Stomach (tissue), 9 donors: ENCODE data around the gene SPSB3. TPM values are rescaled to one million over a fixed set of nuclear protein-coding genes. Genes with fewer than 3 reads are reported as not detected.

Experiments
- DNase-seq, 2 donors: peaks; one replicate each; pipeline versions ENCODE4 v3.0.0 to v3.0.0-alpha.2; 2013 to 2019
- H3K27ac ChIP-seq, 5 donors: fragments of 200-600 bp in 4 of 5; sonication (generic) in 4 of 5; one replicate each; pipeline ENCODE4 v1.5.1; 2013 to 2019; ENCODE audit warnings: mild to moderate bottlenecking in 1 of 5, moderate library complexity in 1 of 5
- H3K27me3 ChIP-seq, 3 donors: fragments of 200-600 bp; sonication (generic); one replicate each; pipeline ENCODE4 v1.5.1; 2017 to 2019; ENCODE audit warnings: mixed run types in 1 of 3
- H3K36me3 ChIP-seq, 4 donors: fragments of 200-600 bp; sonication (generic); 1 replicate in 3 of 4; 2 replicates in 1 of 4; pipeline ENCODE4 v1.5.1; 2016 to 2019
- H3K4me1 ChIP-seq, 4 donors: fragments of 200-600 bp; sonication (generic); one replicate each; pipeline ENCODE4 v1.5.1; 2016 to 2019
- H3K4me3 ChIP-seq, 4 donors: fragments of 200-600 bp; sonication (generic) in 3 of 4; one replicate each; pipeline ENCODE4 v1.5.1; 2016 to 2019; ENCODE audit warnings: mild to moderate bottlenecking in 1 of 4
- H3K9me3 ChIP-seq, 4 donors: fragments of 200-600 bp; sonication (generic); one replicate each; pipeline ENCODE4 v1.5.1; 2016 to 2019
- EP300 ChIP-seq: sonication (generic); formaldehyde crosslinking; IDR thresholded peaks from one replicate; pipeline ENCODE4 v1.6.1; 2017; ENCODE audit warnings: antibody characterized with exemption
- POLR2A ChIP-seq, 4 donors: fragments of 450-650 bp; IDR thresholded peaks; one replicate each; pipeline ENCODE4 v1.6.1; 2016; ENCODE audit warnings: antibody characterized with exemption in 4 of 4, control low read depth in 2 of 4, mild to moderate bottlenecking in 1 of 4, moderate library complexity in 1 of 4
- POLR2AphosphoS5 ChIP-seq, 3 donors: sonication (generic); formaldehyde crosslinking; IDR thresholded peaks; one replicate each; pipeline ENCODE4 v1.6.1; 2016; ENCODE audit warnings: antibody characterized with exemption in 3 of 3
- WGBS, 5 donors: extraction: QIAGEN DNeasy Blood & Tissue Kit in 3 of 5; methylation state at CpG; one replicate each; pipeline versions ENCODE4 v1.1.5 to v1.1.7; 2013 to 2018; 5-methylcytosine and 5-hydroxymethylcytosine counted together
- intact Hi-C: fragments of 100-400 bp; cut with DNase I; formaldehyde crosslinking; loops from one replicate; pipeline ENCODE4 v1.15.1; 2023; ENCODE audit warnings: low total_unique reads
- polyA plus RNA-seq, 3 donors: library from polyadenylated mRNA; stranded (reverse); fragments of 200-250 nt; gene quantifications; one replicate each; pipeline ENCODE4 v1.2.3, GENCODE V29; 2013
- total RNA-seq, 5 donors: library from RNA; depleted of rRNA; stranded (reverse); fragments of >200 nt; gene quantifications; one replicate each; pipeline versions ENCODE4 v1.1.0 to v1.2.3, GENCODE V29; 2014 to 2016
- TF ChIP-seq, protein P1 (sequence below), 7 experiments: fragments of 450-650 bp in 4 of 7; fragments of 200-600 bp in 3 of 7; sonication (generic) in 3 of 7; IDR thresholded peaks; one replicate each; pipeline ENCODE4 v1.5.1; 2016 to 2019; ENCODE audit warnings: antibody characterized with exemption in 7 of 7, control low read depth in 2 of 7, mild to moderate bottlenecking in 1 of 7
- donor health status: healthy with polysubstance abuse.
- donor health status: Bipolar disorder and iron deficiency.
- donor health status: healthy.

SPSB3 gene
- total and polyA plus RNA-seq, 8 donors, result 22.2 to 186 (median 73.8) TPM

DNA sequence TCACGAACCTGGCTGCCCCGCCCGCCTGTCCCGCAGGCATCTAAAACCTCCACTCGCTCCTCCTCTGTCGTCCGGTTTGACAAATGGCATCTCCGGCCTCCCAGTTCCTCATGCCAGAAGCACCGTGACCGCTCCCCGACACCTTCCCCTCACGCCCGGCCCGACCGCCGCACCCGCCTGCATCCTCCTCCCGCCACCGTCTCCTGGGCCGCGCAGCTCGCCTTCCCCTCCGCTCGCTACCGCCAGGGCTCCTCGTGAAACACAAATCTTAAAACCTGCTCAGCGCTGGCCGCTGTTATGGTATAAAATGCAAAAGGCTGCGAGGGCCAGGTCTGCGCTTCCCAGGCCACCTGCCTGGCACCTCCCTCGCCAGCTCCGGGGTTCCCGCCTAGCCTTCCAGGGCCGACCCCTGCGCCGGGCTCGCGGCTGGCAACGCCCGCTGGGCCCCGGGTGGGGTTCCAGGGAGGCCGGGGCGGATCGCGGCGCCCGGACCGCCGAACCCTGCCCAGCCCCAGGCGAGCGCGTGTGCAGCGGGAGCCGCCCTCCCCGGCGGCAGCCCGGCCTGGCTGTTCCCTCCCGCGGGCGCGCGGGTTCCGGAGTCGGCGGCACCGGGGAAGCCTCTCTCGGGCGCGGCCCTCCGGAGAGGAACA is 488 bp downstream of the SPSB3 start:
- H3K9me3 ChIP-seq, result no peaks in the 10 kb centered on the region
- H3K27me3 ChIP-seq, result no peaks in the 10 kb centered on the region
- H3K27ac ChIP-seq, result peak overlapping the region; percentile 81 to 92 (median 86)
- TF ChIP-seq POLR2A (IDR thresholded peaks at IDR 0.05) (no peak), POLR2AphosphoS5 (IDR thresholded peaks at IDR 0.05) (no peak), EP300 (no peak)
- TF ChIP-seq, protein P1, sequence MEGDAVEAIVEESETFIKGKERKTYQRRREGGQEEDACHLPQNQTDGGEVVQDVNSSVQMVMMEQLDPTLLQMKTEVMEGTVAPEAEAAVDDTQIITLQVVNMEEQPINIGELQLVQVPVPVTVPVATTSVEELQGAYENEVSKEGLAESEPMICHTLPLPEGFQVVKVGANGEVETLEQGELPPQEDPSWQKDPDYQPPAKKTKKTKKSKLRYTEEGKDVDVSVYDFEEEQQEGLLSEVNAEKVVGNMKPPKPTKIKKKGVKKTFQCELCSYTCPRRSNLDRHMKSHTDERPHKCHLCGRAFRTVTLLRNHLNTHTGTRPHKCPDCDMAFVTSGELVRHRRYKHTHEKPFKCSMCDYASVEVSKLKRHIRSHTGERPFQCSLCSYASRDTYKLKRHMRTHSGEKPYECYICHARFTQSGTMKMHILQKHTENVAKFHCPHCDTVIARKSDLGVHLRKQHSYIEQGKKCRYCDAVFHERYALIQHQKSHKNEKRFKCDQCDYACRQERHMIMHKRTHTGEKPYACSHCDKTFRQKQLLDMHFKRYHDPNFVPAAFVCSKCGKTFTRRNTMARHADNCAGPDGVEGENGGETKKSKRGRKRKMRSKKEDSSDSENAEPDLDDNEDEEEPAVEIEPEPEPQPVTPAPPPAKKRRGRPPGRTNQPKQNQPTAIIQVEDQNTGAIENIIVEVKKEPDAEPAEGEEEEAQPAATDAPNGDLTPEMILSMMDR (IDR thresholded peaks at IDR 0.05), result peak in 1 of 7 experiments; percentile 6
- WGBS, 5 donors, result 1% methylated on average over 33 to 70 of the region's 70 CpGs
- H3K4me1 ChIP-seq, result peaks cover 40 to 77% (median 67%) of the 10 kb centered on the region in 4 donors
- DNase-seq, result peak in 1 of 2 donors; percentile 63
- H3K4me3 ChIP-seq, result peak overlapping the region; percentile 90 to 98 (median 94)
- peaks cover 24 to 62% (median 61%) of the 10 kb centered on the region in 4 donors for H3K36me3 ChIP-seq
- intact Hi-C loops, result no loop called here

DNA sequence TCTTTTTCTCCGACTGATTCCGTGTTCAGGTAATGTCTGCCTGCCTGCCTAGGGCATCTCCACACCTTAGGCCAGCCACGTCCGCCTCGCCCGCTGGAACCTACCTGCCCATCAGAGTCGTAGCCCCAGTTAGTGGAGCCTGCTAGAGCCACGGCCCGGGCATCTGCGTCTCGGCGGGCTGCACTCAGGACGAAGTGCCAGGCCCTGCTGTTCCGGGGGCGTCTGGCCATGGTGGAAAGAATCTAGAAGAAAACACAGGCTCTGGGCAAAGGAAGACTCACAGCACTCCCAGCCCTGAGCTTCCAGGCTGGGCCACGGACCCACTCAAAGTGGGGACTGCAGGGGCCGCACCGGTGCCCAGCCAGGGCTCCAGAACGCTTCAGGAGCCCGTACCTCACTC is 1.1 kb downstream of the SPSB3 start:
- no peak for TF ChIP-seq POLR2AphosphoS5 (IDR thresholded peaks at IDR 0.05)
- TF ChIP-seq, protein P1 (IDR thresholded peaks at IDR 0.05), result no peak
- TF ChIP-seq POLR2A (IDR thresholded peaks at IDR 0.05), result no peak
- no peak for TF ChIP-seq EP300
- intact Hi-C loops, result no loop called here

DNA sequence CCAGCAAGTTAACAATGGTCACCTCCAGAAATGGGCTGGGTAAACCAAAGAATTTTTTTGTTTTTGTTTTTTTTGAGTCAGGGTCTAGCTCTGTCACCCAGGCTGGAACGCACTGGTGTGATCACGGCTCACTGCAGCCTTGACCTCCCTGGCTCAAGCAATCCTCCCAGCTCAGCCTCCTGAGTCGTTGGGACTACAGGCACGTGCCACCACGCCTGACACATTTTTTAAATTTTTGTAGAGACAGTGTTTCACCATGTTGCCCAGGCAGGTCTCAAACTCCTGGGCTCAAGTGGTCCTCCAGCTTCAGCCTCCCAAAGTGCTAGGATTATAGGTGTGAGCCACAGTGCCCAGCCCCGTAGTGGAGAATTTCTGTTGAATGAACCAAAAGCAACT is 1.7 kb downstream of the SPSB3 start:
- Histone ChIP-seq H3K9me3 (no peaks in the 10 kb centered on the region), H3K4me3 (peak overlapping the region in 2 of 4 donors; percentile 90 to 93), H3K27me3 (no peaks in the 10 kb centered on the region), H3K4me1 (peaks cover 36 to 71% (median 59%) of the 10 kb centered on the region in 4 donors), H3K36me3 (peaks cover 32 to 62% (median 61%) of the 10 kb centered on the region in 4 donors), H3K27ac (no peak overlapping the region)
- 70 to 87% (median 73%) methylated on average over 6 of the region's 6 CpGs for WGBS, 5 donors
- no peak for DNase-seq
- TF ChIP-seq EP300, result no peak
- TF ChIP-seq POLR2A (IDR thresholded peaks at IDR 0.05), result no peak
- TF ChIP-seq POLR2AphosphoS5 (IDR thresholded peaks at IDR 0.05), result no peak
- TF ChIP-seq, protein P1 (IDR thresholded peaks at IDR 0.05), result no peak
- intact Hi-C loops, result no loop called here

More for the DNA sequence above, 1.1 kb downstream of the SPSB3 start:
- Histone ChIP-seq H3K4me1 (peaks cover 40 to 71% (median 62%) of the 10 kb centered on the region in 4 donors), H3K4me3 (peak overlapping the region; percentile 90 to 98 (median 94)), H3K9me3 (no peaks in the 10 kb centered on the region), H3K27ac (peak overlapping the region in 4 of 5 donors; percentile 81 to 92 (median 88)), H3K27me3 (no peaks in the 10 kb centered on the region), H3K36me3 (peaks cover 28 to 62% (median 61%) of the 10 kb centered on the region in 4 donors)
- WGBS, 5 donors, result 41 to 68% (median 58%) methylated on average over 10 to 20 of the region's 20 CpGs
- DNase-seq, result no peak

- DNase-seq, result peak in 1 of 2 donors; percentile 22
- Histone ChIP-seq H3K27ac (peak overlapping the region in 1 of 5 donors; percentile 5), H3K36me3 (peaks cover 36 to 63% (median 62%) of the 10 kb centered on the region in 4 donors)
Measured at GRCh38 chr16:1779741-1780676, 2.4 kb downstream of the SPSB3 start.

More at GRCh38 chr16:1779741-1780676, 2.4 kb downstream of the SPSB3 start:
- intact Hi-C loops, result no loop called here
- Histone ChIP-seq H3K4me1 (peaks cover 31 to 67% (median 56%) of the 10 kb centered on the region in 4 donors), H3K4me3 (no peak overlapping the region), H3K9me3 (no peaks in the 10 kb centered on the region), H3K27me3 (no peaks in the 10 kb centered on the region)
- no peak for TF ChIP-seq POLR2AphosphoS5 (IDR thresholded peaks at IDR 0.05)
- TF ChIP-seq POLR2A (IDR thresholded peaks at IDR 0.05), result no peak
- TF ChIP-seq, protein P1 (IDR thresholded peaks at IDR 0.05), result no peak
- TF ChIP-seq EP300, result no peak
- WGBS, 5 donors, result 65 to 76% (median 68%) methylated on average over 18 to 27 of the region's 27 CpGs
